Right lobe of liver (tissue), 6 donors: ENCODE results near the gene VPS54. TPM values are rescaled to one million over a fixed set of nuclear protein-coding genes. Genes with fewer than 3 reads are reported as not detected.
A peak's percentile ranks its signal among the peaks of the same experiment; 100 is the strongest.

Experiments used
- ATAC-seq, 4 donors: fragments of 200-7000 bp; cut with Tn5 transposase; one replicate each; pipeline ENCODE4 v1.9.1; 2020; ENCODE audit warnings: mild to moderate bottlenecking in 4 of 4, moderate library complexity in 4 of 4
- DNase-seq, 3 donors: peaks; one replicate each; pipeline ENCODE4 v3.0.0-alpha.2; 2020
- H3K27ac ChIP-seq, 3 donors: fragments of 200-600 bp; one replicate each; pipeline ENCODE4 v1.8.0; 2022
- H3K27me3 ChIP-seq, 2 donors: fragments of 200-600 bp; one replicate each; pipeline ENCODE4 v1.8.0; 2022
- H3K36me3 ChIP-seq, 4 donors: fragments of 200-600 bp; sonication (generic) in 1 of 4; one replicate each; pipeline versions ENCODE4 v1.5.1 to v1.8.0; 2017 to 2022; ENCODE audit warnings: control low read depth in 1 of 4
- H3K4me1 ChIP-seq, 4 donors: fragments of 200-600 bp; sonication (generic) in 1 of 4; one replicate each; pipeline versions ENCODE4 v1.5.1 to v1.8.0; 2017 to 2022; ENCODE audit warnings: control low read depth in 1 of 4
- H3K4me3 ChIP-seq, 3 donors: fragments of 200-600 bp; one replicate each; pipeline ENCODE4 v1.8.0; 2022
- H3K9me3 ChIP-seq, 4 donors: fragments of 200-600 bp; sonication (generic) in 1 of 4; one replicate each; pipeline versions ENCODE4 v1.5.1 to v1.8.0; 2017 to 2022; ENCODE audit warnings: control low read depth in 1 of 4
- POLR2A ChIP-seq: fragments of 450-650 bp; IDR thresholded peaks from one replicate; pipeline ENCODE4 v1.6.1; 2017; ENCODE audit warnings: antibody characterized with exemption, mild to moderate bottlenecking
- WGBS: methylation state at CpG from one replicate; pipeline ENCODE4 v1.1.6; 2018; ENCODE audit warnings: low coverage, low lambda C conversion rate; ENCODE audit not compliant: insufficient coverage; ENCODE audit errors: missing lambda C conversion rate; 5-methylcytosine and 5-hydroxymethylcytosine counted together
- intact Hi-C, 2 donors: fragments of 100-400 bp; cut with DNase I; formaldehyde crosslinking; loops; one replicate each; pipeline versions ENCODE4 v1.11.2 to v1.14.1; 2022
- total RNA-seq, 6 experiments: library from RNA; depleted of rRNA in 2 of 6; stranded (reverse); fragments of >200 nt in 2 of 6; fragmentation: NEBNext Ultra II Directional in 3 of 6; extraction: Animal tissue kit (Norgen Biotek cat#: 25700) in 3 of 6; gene quantifications; one replicate each; pipeline versions ENCODE4 v1.1.0 to v1.2.4, GENCODE V29; 2016 to 2023
- TF ChIP-seq, protein P1 (sequence below), 4 donors: fragments of 200-600 bp in 3 of 4; fragments of 450-650 bp in 1 of 4; IDR thresholded peaks; one replicate each; pipeline versions ENCODE4 v1.5.1 to v1.8.0; 2016 to 2022; ENCODE audit warnings: antibody characterized with exemption in 4 of 4, mild to moderate bottlenecking in 2 of 4
- donor health status: DM: no; HTN: yes; CAD: no.
- donor health status: DM: no; HTN: no; CAD: no.
- donor health status: DM: no; HTN: no; CAD: no.
- donor health status: DM: no; HTN: yes; CAD: no.
- donor health status: DM: no; HTN: yes; CAD: no.

Gene VPS54
- total RNA-seq, 6 experiments from 2014 or later: 11.6 to 12.5 (median 12.2) TPM

DNA sequence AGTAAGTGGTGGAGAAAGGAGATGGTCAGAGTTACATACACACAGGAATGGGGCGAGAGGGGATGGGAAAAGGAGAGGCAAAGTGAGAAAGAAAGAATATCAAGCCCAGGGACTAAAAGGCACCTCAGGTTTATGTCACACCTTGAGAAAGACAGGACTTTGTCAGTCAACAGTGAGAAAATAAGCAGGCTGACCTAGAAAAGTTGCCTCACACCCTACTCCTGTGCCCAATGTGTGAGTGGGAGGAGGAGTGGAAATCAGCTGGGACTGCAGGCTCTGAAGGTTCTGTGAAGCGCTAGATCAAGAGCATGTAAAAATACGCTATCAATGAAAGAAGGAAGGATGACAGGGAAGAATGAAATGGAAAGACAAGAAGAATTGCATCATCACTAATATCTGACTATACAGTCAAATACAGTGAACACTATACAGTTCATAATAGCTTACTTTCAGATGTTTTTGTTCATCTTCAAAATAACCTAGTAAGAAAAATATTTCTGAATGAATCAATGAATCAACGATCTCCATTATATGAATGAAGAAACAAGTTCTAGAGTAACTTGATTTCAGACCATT is 10.7 kb downstream of the VPS54 start:
- no peak overlapping the region for H3K4me3 ChIP-seq
- intact Hi-C loops: no loop called here
- DNase-seq: peak in 1 of 3 donors; percentile 69
- WGBS: 49% methylated on average over 4 of the region's 4 CpGs
- peak; percentile 87 to 98 (median 92) for ATAC-seq
- peaks cover 0 to 24% (median 0%) of the 10 kb centered on the region in 4 donors for H3K4me1 ChIP-seq
- peak overlapping the region in 1 of 3 donors; percentile 12 for H3K27ac ChIP-seq
- no peaks in the 10 kb centered on the region for H3K9me3 ChIP-seq
- no peak for TF ChIP-seq POLR2A
- TF ChIP-seq, protein P1, sequence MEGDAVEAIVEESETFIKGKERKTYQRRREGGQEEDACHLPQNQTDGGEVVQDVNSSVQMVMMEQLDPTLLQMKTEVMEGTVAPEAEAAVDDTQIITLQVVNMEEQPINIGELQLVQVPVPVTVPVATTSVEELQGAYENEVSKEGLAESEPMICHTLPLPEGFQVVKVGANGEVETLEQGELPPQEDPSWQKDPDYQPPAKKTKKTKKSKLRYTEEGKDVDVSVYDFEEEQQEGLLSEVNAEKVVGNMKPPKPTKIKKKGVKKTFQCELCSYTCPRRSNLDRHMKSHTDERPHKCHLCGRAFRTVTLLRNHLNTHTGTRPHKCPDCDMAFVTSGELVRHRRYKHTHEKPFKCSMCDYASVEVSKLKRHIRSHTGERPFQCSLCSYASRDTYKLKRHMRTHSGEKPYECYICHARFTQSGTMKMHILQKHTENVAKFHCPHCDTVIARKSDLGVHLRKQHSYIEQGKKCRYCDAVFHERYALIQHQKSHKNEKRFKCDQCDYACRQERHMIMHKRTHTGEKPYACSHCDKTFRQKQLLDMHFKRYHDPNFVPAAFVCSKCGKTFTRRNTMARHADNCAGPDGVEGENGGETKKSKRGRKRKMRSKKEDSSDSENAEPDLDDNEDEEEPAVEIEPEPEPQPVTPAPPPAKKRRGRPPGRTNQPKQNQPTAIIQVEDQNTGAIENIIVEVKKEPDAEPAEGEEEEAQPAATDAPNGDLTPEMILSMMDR (IDR thresholded peaks at IDR 0.05): no peak
- H3K36me3 ChIP-seq: no peaks in the 10 kb centered on the region
- H3K27me3 ChIP-seq: no peaks in the 10 kb centered on the region

DNA sequence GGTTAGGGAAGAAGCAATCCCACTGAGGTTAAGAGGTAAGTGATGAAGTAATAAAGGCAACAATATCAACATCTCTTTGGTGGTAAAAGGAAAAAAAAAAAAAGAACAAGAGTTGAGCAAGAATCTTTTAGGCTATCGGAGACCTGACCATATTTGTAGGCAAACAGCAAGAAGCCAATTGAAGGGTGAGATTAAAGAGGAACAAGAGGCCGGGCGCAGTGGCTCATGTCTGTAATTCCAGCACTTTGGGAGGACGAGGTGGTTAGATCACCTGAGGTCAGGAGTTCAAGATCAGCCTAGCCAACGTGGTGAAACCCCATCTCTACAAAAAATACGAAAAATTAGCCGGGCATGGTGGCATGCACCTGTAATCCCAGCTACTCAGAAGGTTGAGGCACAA is 11.3 kb downstream of the VPS54 start:
- 73% methylated on average over 7 of the region's 7 CpGs for WGBS
- H3K9me3 ChIP-seq: no peaks in the 10 kb centered on the region
- H3K4me1 ChIP-seq: peaks cover 0 to 24% (median 0%) of the 10 kb centered on the region in 4 donors
- no peaks in the 10 kb centered on the region for H3K27me3 ChIP-seq
- peak overlapping the region in 1 of 3 donors; percentile 12 for H3K27ac ChIP-seq
- DNase-seq: no peak
- intact Hi-C loops: no loop called here
- no peak for ATAC-seq
- no peak overlapping the region for H3K4me3 ChIP-seq
- no peaks in the 10 kb centered on the region for H3K36me3 ChIP-seq
- no peak for TF ChIP-seq POLR2A
- TF ChIP-seq, protein P1 (IDR thresholded peaks at IDR 0.05): no peak

DNA sequence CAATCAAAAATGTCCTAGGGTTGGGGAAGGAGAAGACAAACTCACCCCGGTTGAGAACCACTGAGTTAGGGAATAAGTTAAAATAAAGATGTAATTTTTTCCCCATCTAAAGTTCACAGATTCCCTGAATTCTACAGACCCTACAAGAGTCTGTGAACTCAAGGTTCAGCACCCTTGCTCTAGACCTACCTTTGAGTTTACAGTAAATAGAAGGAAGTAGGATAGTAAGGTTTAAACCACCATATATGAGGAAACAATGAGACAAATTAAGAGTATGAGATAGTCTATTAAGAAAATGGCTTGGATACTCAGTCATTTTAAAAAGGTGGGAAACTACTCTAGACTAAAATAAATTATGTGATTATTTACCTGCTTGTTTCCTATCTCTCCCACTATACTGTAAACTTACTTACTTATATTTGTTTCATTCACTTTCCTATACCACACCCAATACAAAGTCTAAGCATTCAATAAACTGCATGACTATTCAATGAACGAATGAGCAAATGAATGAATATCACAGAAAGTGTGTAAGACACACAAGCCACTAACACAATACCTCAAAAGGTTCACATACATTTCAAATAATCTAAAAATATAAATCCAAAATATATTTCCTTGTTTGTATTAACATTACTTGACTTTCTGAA is 13.4 kb downstream of the VPS54 start:
- H3K4me3 ChIP-seq: no peak overlapping the region
- H3K4me1 ChIP-seq: peaks cover 0 to 24% (median 0%) of the 10 kb centered on the region in 4 donors
- ATAC-seq (no peak), DNase-seq (no peak)
- no peaks in the 10 kb centered on the region for H3K27me3 ChIP-seq
- no peaks in the 10 kb centered on the region for H3K36me3 ChIP-seq
- WGBS: 77% methylated on average over 2 of the region's 2 CpGs
- H3K9me3 ChIP-seq: no peaks in the 10 kb centered on the region
- no peak overlapping the region for H3K27ac ChIP-seq
- no peak for TF ChIP-seq POLR2A
- TF ChIP-seq, protein P1 (IDR thresholded peaks at IDR 0.05): no peak
- intact Hi-C loops: no loop called here

DNA sequence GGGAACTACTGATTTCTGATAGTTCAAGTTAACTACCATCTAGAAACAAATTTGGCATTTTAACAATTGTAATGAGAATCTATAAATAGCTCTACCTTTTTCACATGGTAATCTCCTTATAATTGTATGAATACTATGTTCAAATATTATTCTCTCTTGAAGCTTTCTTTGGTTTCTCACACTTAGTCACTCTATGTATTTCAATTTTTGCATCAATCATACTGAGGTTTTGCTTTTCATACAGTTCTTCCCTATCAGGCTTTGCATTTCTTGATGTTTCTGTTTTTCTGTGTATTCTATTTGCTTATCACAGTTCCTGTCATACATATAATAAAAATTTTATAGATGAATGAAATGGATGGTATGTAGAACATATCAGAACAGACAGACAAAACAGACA is 16.0 kb downstream of the VPS54 start:
- Histone ChIP-seq H3K4me1 (peaks cover 0 to 15% (median 0%) of the 10 kb centered on the region in 4 donors), H3K36me3 (no peaks in the 10 kb centered on the region), H3K4me3 (no peak overlapping the region), H3K27me3 (no peaks in the 10 kb centered on the region), H3K9me3 (no peaks in the 10 kb centered on the region), H3K27ac (no peak overlapping the region)
- TF ChIP-seq, protein P1 (IDR thresholded peaks at IDR 0.05): no peak
- no peak for TF ChIP-seq POLR2A
- no peak for ATAC-seq
- intact Hi-C loops: no loop called here
- no peak for DNase-seq
